ENCODE results near the gene FIBP. TPM values are rescaled to one million over a fixed set of nuclear protein-coding genes. Genes with fewer than 3 reads are reported as not detected.

Gene FIBP
- polyA plus RNA-seq (2013, experiment 1 of 4) = 107 TPM
- 95.8 TPM for polyA plus RNA-seq (2013, experiment 2 of 4)
- 94.3 TPM for polyA plus RNA-seq (2013, experiment 3 of 4)
- 86.5 TPM for polyA plus RNA-seq (2013, experiment 4 of 4)

DNA sequence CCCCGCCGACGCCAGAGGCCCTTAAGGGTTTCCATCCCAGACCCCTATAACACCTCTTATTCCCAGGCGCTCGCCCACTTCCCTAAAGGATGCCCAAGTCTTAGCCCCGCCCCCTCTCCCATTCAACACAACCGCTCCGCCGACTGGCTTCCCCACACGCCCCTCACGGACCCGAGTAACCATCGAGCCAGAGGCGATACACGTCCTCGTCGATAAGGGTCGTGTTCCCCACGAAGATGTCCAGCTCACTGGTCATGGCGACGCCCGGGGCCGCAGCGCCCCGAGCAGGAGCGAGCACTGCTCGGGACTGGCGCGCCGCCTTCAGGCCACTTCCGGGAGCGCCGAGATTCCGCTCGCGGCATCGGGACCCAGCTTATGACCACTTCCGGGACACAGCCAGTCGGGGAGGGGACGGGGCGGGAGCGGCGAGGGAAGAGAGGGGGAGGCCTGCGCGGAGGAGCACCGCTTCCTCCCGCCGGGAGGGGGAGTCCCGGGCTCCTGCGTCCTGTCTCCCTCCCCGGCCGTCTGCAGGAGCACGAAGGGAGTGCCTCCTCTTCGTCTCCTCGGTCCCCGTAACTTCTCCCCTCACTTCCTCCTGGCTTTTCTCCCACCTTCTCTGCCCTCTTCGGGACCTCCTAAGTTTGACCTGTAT is at the start of gene FIBP:
TSS of gene FIBP (minus strand) at position 309 of the 652 bp plus-strand sequence. CDS start at position 256, 53 bp downstream.
- H3K27me3 ChIP-seq (ENCODE audit: control insufficient read depth, insufficient read depth, low read length, poor library complexity, severe bottlenecking) = peaks cover 34% of the 10 kb centered on the region
- no peaks in the 10 kb centered on the region for H3K9me3 ChIP-seq (ENCODE audit: control insufficient read depth, low read length)
- 0% methylated on average over 57 of the region's 57 CpGs for WGBS, 2 experiments
- H3K27ac ChIP-seq (ENCODE audit: insufficient read depth, low read depth, low read length, poor library complexity, severe bottlenecking) = peak within 1 kb of the TSS; percentile 71
- H3K4me3 ChIP-seq (ENCODE audit: insufficient read depth, low read depth, low read length) = peak within 1 kb of the TSS; percentile 76
- H3K36me3 ChIP-seq (ENCODE audit: control insufficient read depth, insufficient read depth, low read length) = peaks cover 12% of the 10 kb centered on the region
- peaks cover 32% of the 10 kb centered on the region for H3K4me1 ChIP-seq (ENCODE audit: control insufficient read depth, insufficient read depth, low read length)

GRCh38 chr11:65937766-65938165 is 49.5 kb upstream of the FIBP start:
- Histone ChIP-seq H3K27me3 (ENCODE audit: control insufficient read depth, insufficient read depth, low read length, poor library complexity, severe bottlenecking) (no peaks in the 10 kb centered on the region), H3K4me3 (ENCODE audit: insufficient read depth, low read depth, low read length) (no peak overlapping the region), H3K4me1 (ENCODE audit: control insufficient read depth, insufficient read depth, low read length) (peaks cover under 1% of the 10 kb centered on the region), H3K36me3 (ENCODE audit: control insufficient read depth, insufficient read depth, low read length) (no peaks in the 10 kb centered on the region), H3K9me3 (ENCODE audit: control insufficient read depth, low read length) (no peaks in the 10 kb centered on the region), H3K27ac (ENCODE audit: insufficient read depth, low read depth, low read length, poor library complexity, severe bottlenecking) (no peak overlapping the region)
- WGBS, 2 experiments = 74 to 79% methylated on average over 4 of the region's 4 CpGs

DNA sequence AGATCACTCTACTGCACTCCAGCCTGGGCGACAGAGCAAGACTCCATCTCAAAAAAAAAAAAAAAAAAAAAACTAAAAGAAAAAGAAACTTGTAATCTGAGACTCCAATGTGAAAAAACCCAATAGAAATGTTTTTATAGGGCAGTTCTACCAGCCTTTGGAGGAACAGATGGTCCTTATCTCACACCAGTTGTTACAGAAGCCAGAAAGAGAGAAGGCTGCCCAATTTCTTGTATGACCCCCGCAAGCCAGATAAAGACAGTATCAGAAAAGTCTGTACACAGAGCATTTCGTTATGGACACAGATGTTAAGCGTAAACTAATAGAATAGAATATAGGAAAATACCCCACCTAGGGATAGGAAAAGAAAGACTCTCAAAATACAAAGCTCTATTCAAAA is 45.7 kb upstream of the FIBP start:
- no peaks in the 10 kb centered on the region for H3K27me3 ChIP-seq (ENCODE audit: control insufficient read depth, insufficient read depth, low read length, poor library complexity, severe bottlenecking)
- no peaks in the 10 kb centered on the region for H3K36me3 ChIP-seq (ENCODE audit: control insufficient read depth, insufficient read depth, low read length)
- WGBS, 2 experiments = 82 to 100% methylated on average over 1 to 2 of the region's 4 CpGs

GRCh38 chr11:65932558-65932919 is 44.3 kb upstream of the FIBP start:
- Histone ChIP-seq H3K36me3 (ENCODE audit: control insufficient read depth, insufficient read depth, low read length) (no peaks in the 10 kb centered on the region), H3K4me1 (ENCODE audit: control insufficient read depth, insufficient read depth, low read length) (peaks cover 6% of the 10 kb centered on the region), H3K9me3 (ENCODE audit: control insufficient read depth, low read length) (no peaks in the 10 kb centered on the region), H3K27ac (ENCODE audit: insufficient read depth, low read depth, low read length, poor library complexity, severe bottlenecking) (no peak overlapping the region), H3K27me3 (ENCODE audit: control insufficient read depth, insufficient read depth, low read length, poor library complexity, severe bottlenecking) (no peaks in the 10 kb centered on the region), H3K4me3 (ENCODE audit: insufficient read depth, low read depth, low read length) (no peak overlapping the region)
- WGBS, 2 experiments = 57 to 58% methylated on average over 9 of the region's 9 CpGs

More for the DNA sequence above, 45.7 kb upstream of the FIBP start:
- Histone ChIP-seq H3K4me3 (ENCODE audit: insufficient read depth, low read depth, low read length) (no peak overlapping the region), H3K27ac (ENCODE audit: insufficient read depth, low read depth, low read length, poor library complexity, severe bottlenecking) (no peak overlapping the region), H3K9me3 (ENCODE audit: control insufficient read depth, low read length) (no peaks in the 10 kb centered on the region), H3K4me1 (ENCODE audit: control insufficient read depth, insufficient read depth, low read length) (peaks cover 6% of the 10 kb centered on the region)

DNA sequence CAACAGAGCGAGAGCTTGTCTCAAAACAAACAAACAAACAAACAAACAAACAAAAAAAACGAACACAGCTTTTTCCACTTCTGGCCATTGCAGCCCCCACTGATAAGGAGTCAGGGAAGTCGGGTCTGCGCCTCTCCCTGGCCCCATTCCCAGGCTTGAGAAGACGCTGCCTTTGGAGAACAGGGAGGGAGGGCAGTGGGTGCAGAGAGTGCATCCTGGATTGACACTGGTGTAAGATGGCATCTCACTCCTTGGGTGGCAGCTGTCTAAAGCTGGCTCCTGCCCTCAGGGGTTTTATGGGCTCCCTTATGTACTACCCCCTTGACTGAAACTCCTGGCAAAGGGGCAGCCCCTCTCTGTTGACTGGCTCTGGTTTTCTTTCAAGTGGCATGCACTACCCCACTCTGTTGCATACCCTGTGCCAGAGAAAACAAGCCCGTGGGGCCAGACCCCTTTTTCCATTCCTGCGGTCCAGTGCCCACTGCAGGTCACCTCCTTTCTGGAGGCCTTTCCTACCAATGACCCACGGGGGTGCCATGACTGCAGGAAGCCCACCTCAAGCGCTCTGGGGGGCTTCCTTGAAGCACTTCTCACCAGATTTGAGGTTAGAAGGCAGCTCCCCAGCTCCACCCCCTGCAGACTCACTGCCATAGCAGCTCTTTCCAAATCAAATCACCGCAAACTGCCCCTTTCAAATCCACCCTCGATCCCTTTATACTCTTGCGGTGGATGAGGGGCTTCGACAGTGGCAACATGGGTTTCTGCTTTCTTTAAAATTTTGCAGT is 43.7 kb upstream of the FIBP start:
- H3K4me1 ChIP-seq (ENCODE audit: control insufficient read depth, insufficient read depth, low read length) = peaks cover 6% of the 10 kb centered on the region
- 84% methylated on average over 13 of the region's 13 CpGs for WGBS, 2 experiments

GRCh38 chr11:65928667-65929066 is 40.4 kb upstream of the FIBP start:
- WGBS, 2 experiments = 85 to 87% methylated on average over 6 of the region's 6 CpGs
- H3K27me3 ChIP-seq (ENCODE audit: control insufficient read depth, insufficient read depth, low read length, poor library complexity, severe bottlenecking) = no peaks in the 10 kb centered on the region
- H3K36me3 ChIP-seq (ENCODE audit: control insufficient read depth, insufficient read depth, low read length) = no peaks in the 10 kb centered on the region
- H3K4me1 ChIP-seq (ENCODE audit: control insufficient read depth, insufficient read depth, low read length) = peaks cover 6% of the 10 kb centered on the region
- H3K4me3 ChIP-seq (ENCODE audit: insufficient read depth, low read depth, low read length) = no peak overlapping the region
- no peaks in the 10 kb centered on the region for H3K9me3 ChIP-seq (ENCODE audit: control insufficient read depth, low read length)
- no peak overlapping the region for H3K27ac ChIP-seq (ENCODE audit: insufficient read depth, low read depth, low read length, poor library complexity, severe bottlenecking)

More for the DNA sequence above, 43.7 kb upstream of the FIBP start:
- Histone ChIP-seq H3K27ac (ENCODE audit: insufficient read depth, low read depth, low read length, poor library complexity, severe bottlenecking) (no peak overlapping the region), H3K27me3 (ENCODE audit: control insufficient read depth, insufficient read depth, low read length, poor library complexity, severe bottlenecking) (no peaks in the 10 kb centered on the region), H3K4me3 (ENCODE audit: insufficient read depth, low read depth, low read length) (no peak overlapping the region), H3K36me3 (ENCODE audit: control insufficient read depth, insufficient read depth, low read length) (no peaks in the 10 kb centered on the region), H3K9me3 (ENCODE audit: control insufficient read depth, low read length) (no peaks in the 10 kb centered on the region)

DNA sequence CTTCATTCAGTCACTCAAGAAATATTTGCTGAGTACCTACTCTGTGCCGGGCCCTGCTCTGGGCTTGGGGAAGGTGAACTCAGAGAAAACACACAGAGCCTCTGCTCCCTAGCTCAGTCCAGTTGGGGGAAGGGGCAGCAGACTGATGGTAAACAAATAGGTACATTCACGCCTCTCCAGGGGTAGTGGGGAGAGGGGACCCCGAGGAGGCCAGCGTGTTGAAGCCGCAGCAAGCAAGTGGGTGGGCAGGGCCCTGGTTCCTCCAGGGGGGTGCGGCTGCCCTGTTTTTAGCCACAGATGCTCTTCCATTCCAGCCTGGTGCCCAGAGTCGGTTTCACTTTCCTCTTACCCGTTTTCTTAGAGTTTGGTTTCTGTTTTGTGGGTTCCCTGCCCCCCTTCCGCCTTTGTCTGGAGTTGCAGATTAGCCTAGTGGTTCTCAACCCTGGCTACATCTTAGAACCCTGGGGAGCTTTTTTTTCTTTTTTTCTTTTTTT is 39.7 kb upstream of the FIBP start:
- no peaks in the 10 kb centered on the region for H3K36me3 ChIP-seq (ENCODE audit: control insufficient read depth, insufficient read depth, low read length)
- no peaks in the 10 kb centered on the region for H3K27me3 ChIP-seq (ENCODE audit: control insufficient read depth, insufficient read depth, low read length, poor library complexity, severe bottlenecking)
- H3K9me3 ChIP-seq (ENCODE audit: control insufficient read depth, low read length) = no peaks in the 10 kb centered on the region
- H3K27ac ChIP-seq (ENCODE audit: insufficient read depth, low read depth, low read length, poor library complexity, severe bottlenecking) = no peak overlapping the region
- 76 to 82% methylated on average over 9 of the region's 9 CpGs for WGBS, 2 experiments
- H3K4me3 ChIP-seq (ENCODE audit: insufficient read depth, low read depth, low read length) = no peak overlapping the region
- H3K4me1 ChIP-seq (ENCODE audit: control insufficient read depth, insufficient read depth, low read length) = peaks cover 6% of the 10 kb centered on the region

DNA sequence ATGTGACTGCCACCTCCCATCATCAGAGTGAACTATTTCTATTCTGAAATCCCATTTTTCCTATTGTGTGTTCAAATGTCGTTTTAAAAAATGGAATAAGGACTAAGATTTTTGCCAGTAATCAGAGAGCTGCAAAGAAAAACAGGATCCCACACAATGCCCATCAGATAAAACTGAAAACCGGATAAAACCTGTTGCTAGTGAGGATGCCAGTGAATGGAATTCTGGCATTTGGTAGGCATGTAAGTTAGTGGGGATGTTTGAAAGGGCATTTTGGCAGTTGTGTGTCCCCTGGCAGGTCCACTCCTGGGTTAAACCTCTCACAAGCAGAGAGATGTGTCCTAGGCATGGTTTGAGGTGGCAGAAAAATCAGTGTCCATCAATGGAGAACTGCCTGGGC is 37.1 kb upstream of the FIBP start:
- Histone ChIP-seq H3K27me3 (ENCODE audit: control insufficient read depth, insufficient read depth, low read length, poor library complexity, severe bottlenecking) (no peaks in the 10 kb centered on the region), H3K36me3 (ENCODE audit: control insufficient read depth, insufficient read depth, low read length) (peaks cover 5% of the 10 kb centered on the region), H3K4me3 (ENCODE audit: insufficient read depth, low read depth, low read length) (no peak overlapping the region), H3K4me1 (ENCODE audit: control insufficient read depth, insufficient read depth, low read length) (no peaks in the 10 kb centered on the region), H3K27ac (ENCODE audit: insufficient read depth, low read depth, low read length, poor library complexity, severe bottlenecking) (no peak overlapping the region), H3K9me3 (ENCODE audit: control insufficient read depth, low read length) (no peaks in the 10 kb centered on the region)
- WGBS, 2 experiments = 90 to 92% methylated on average over 2 of the region's 2 CpGs

GRCh38 chr11:65922565-65922964 is 34.3 kb upstream of the FIBP start:
- Histone ChIP-seq H3K4me1 (ENCODE audit: control insufficient read depth, insufficient read depth, low read length) (no peaks in the 10 kb centered on the region), H3K36me3 (ENCODE audit: control insufficient read depth, insufficient read depth, low read length) (peaks cover 5% of the 10 kb centered on the region), H3K27me3 (ENCODE audit: control insufficient read depth, insufficient read depth, low read length, poor library complexity, severe bottlenecking) (no peaks in the 10 kb centered on the region), H3K27ac (ENCODE audit: insufficient read depth, low read depth, low read length, poor library complexity, severe bottlenecking) (no peak overlapping the region), H3K9me3 (ENCODE audit: control insufficient read depth, low read length) (no peaks in the 10 kb centered on the region), H3K4me3 (ENCODE audit: insufficient read depth, low read depth, low read length) (no peak overlapping the region)
- 96% methylated on average over 3 of the region's 3 CpGs for WGBS, 2 experiments

DNA sequence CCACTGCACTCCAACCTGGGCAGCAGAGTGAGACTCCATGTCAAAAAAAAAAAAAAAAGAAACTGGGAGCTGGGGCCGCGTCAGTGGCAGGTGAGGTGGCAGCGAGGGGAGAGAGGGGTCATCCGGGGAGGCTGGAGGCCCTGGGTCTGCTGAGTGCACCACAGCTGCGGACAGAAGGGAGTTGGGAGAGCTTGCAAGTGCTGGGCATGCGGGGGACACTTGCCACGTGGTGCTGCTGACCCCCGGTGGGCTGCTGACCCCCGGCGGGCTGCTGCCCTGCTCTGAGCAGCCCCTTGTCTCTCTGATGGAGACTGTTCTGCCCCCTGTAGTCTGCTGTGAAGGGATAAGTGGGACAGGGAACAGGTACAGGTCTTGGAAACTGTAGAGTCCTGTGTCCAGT is 33.6 kb upstream of the FIBP start:
- Histone ChIP-seq H3K9me3 (ENCODE audit: control insufficient read depth, low read length) (no peaks in the 10 kb centered on the region), H3K27ac (ENCODE audit: insufficient read depth, low read depth, low read length, poor library complexity, severe bottlenecking) (no peak overlapping the region), H3K36me3 (ENCODE audit: control insufficient read depth, insufficient read depth, low read length) (peaks cover 5% of the 10 kb centered on the region), H3K4me3 (ENCODE audit: insufficient read depth, low read depth, low read length) (no peak overlapping the region), H3K4me1 (ENCODE audit: control insufficient read depth, insufficient read depth, low read length) (no peaks in the 10 kb centered on the region), H3K27me3 (ENCODE audit: control insufficient read depth, insufficient read depth, low read length, poor library complexity, severe bottlenecking) (no peaks in the 10 kb centered on the region)
- WGBS, 2 experiments = 90 to 95% methylated on average over 10 of the region's 10 CpGs
